ENCODE data around the gene DENND1B. TPM values are rescaled to one million over a fixed set of nuclear protein-coding genes. Genes with fewer than 3 reads are reported as not detected.

The DENND1B gene
- total and polyA plus RNA-seq, 2 of the 8 experiments (the other 6 are each of a cell fraction or from before 2014, with no cell fraction given): 0.74 to 3.3 TPM

GRCh38 chr1:197659171-197659570 lies 116.1 kb downstream of the DENND1B start (continued):
- TF ChIP-seq RAD21 (IDR thresholded peaks at IDR 0.05 in 1 of 2, conservative IDR thresholded peaks at IDR 0.05 in 1 of 2; ENCODE audit: low read depth in 2 of 2, low read length in 2 of 2) (no peak), BRCA1 (IDR thresholded peaks at IDR 0.05; ENCODE audit: low read depth, low read length) (no peak), EZH2 (IDR thresholded peaks at IDR 0.05; ENCODE audit: low read depth, low read length, severe bottlenecking) (no peak), POLR2A (IDR thresholded peaks at IDR 0.05; ENCODE audit: control extremely low read depth in 1 of 2, low read depth in 2 of 2, low read length in 2 of 2) (no peak), KDM5A (IDR thresholded peaks at IDR 0.05; ENCODE audit: low read length) (no peak), NANOG (IDR thresholded peaks at IDR 0.05; ENCODE audit: insufficient read depth, low read depth, low read length, poor library complexity, severe bottlenecking) (no peak)

Measured in H1 (cell line).